Measurements from ENCODE around the gene SFT2D1.

DNA sequence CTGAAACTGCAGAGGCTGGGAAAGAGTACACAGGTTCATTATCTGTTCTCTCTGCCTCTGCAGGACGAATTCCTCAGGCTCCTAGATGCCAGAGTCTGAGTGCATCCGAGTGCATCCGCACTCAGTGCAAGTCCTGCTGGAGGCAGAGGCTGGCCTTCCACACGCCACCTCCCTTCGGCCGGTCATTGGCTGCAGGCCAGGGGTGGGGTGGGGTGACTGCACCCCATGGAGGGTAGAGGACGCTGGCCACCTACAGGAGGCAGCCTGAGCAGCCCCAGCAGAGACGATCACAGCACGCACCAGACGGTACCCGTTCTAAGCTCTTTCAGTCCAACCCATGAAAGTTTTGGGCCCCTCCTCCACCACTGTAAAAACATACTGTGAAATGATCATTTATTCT, 11.7 kb downstream of the SFT2D1 start:
- TF ChIP-seq, protein P1, sequence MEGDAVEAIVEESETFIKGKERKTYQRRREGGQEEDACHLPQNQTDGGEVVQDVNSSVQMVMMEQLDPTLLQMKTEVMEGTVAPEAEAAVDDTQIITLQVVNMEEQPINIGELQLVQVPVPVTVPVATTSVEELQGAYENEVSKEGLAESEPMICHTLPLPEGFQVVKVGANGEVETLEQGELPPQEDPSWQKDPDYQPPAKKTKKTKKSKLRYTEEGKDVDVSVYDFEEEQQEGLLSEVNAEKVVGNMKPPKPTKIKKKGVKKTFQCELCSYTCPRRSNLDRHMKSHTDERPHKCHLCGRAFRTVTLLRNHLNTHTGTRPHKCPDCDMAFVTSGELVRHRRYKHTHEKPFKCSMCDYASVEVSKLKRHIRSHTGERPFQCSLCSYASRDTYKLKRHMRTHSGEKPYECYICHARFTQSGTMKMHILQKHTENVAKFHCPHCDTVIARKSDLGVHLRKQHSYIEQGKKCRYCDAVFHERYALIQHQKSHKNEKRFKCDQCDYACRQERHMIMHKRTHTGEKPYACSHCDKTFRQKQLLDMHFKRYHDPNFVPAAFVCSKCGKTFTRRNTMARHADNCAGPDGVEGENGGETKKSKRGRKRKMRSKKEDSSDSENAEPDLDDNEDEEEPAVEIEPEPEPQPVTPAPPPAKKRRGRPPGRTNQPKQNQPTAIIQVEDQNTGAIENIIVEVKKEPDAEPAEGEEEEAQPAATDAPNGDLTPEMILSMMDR (IDR thresholded peaks at IDR 0.05) = peak in 1 of 7 experiments; percentile 4
- TF ChIP-seq POLR2A (IDR thresholded peaks at IDR 0.05) = no peak

All from body of pancreas (tissue), 4 donors.